GM18870 (cell line): ENCODE results near the gene CSNK1G1.

Experiments used
- ATAC-seq: cut with Tn5 transposase; IDR thresholded peaks from one replicate; pipeline ENCODE4 v1.9.1; 2021; ENCODE audit warnings: moderate library complexity; ENCODE audit not compliant: unreplicated experiment

The CSNK1G1 gene

GRCh38 chr15:64205202-64205601, 150.8 kb downstream of the CSNK1G1 start:
- ATAC-seq, result no peak

- ATAC-seq, result no peak
Measured at GRCh38 chr15:64197425-64197824, 158.5 kb downstream of the CSNK1G1 start.

DNA sequence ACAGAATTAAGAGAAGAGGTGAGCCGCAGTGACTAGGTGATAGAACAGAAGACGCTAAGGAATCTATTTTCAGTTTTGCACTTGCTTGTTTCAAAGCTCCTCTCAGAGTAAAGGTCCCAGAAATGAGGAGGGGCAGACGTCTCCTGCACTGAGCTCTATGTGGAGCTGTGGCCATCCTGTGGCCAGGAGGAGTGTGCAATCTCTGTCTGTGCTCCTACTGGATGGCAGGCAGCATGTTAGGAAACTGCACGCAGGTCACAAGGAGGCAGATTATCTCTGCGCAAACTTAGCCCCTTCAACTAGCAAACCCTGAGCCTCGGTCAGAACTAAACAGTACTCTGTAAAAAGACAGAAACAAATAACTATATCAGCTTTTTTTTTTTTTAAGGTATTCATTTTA, 162.0 kb downstream of the CSNK1G1 start:
- no peak for ATAC-seq

DNA sequence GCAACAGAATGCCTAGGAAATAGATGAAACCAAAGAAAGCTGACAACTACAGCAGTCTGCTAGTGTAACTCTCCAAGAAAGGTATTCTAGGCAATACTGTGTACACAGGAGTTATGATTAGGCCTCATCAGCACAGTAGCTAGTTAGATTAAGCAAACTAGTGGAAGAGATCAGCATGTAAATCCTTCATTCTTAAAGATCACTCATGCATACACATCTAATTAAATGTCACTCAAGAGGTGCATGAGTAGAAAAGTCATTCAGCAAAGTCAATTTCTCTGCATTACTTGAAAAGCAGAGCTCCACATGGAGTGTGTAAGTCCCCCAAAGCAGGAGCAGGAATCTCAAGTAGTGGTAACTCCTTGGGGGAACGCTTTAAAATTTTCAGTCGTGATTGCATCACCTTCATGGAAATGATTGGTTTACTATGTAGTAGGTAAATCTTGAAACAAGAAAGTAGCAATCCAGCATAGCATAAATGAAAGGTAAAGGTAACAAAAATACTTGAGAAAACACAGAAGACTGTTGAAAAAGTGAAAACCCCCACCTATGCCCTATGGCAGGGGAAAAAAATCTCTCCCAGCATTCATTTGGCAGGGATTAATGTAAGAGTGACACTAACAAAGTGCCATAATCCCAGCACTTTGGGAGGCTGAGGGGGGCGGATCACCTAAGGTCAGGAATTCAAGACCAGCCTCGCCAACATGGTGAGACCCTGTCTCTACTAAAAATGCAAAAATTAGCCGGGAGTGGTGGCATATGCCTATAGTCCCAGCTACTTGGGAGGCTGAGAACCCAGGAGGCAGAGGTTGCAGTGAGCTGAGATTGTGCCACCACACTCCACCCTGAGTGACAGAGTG, 163.8 kb downstream of the CSNK1G1 start:
- ATAC-seq, result no peak

DNA sequence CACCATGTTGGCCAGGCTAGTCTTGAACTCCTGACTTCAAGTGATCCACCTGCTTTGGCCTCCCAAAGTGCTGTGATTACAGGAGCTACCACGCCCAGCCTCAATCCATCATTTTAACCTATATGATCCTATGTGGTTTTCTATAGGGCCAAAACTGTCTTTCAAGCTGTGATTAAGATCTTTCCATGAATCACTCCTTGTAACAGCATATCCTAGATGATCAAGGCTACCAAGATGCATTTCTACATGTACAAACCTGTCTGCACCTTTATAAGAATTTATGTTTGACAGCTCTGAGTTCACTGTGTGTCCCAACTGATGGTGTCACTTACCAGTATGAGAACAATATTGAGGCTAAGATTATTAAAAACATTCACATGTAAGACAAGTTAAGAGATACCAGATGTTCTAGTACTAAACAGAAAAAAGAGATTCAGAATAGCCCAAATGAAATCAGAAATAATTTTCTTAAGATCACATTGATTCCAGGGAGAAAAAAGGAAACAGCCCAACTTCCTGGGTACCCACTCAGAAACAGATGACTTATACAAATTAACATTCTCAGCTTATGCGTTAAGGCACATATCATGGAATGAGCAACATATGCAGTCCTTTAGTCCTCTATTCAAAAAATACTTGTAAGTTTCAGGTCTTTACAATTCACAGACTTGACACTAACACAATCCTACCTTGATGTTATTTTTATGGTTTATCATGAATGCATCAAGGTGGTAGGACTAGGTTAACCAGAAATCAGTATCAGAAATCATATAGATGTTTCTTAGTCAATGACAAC, 168.4 kb downstream of the CSNK1G1 start:
- ATAC-seq, result no peak

DNA sequence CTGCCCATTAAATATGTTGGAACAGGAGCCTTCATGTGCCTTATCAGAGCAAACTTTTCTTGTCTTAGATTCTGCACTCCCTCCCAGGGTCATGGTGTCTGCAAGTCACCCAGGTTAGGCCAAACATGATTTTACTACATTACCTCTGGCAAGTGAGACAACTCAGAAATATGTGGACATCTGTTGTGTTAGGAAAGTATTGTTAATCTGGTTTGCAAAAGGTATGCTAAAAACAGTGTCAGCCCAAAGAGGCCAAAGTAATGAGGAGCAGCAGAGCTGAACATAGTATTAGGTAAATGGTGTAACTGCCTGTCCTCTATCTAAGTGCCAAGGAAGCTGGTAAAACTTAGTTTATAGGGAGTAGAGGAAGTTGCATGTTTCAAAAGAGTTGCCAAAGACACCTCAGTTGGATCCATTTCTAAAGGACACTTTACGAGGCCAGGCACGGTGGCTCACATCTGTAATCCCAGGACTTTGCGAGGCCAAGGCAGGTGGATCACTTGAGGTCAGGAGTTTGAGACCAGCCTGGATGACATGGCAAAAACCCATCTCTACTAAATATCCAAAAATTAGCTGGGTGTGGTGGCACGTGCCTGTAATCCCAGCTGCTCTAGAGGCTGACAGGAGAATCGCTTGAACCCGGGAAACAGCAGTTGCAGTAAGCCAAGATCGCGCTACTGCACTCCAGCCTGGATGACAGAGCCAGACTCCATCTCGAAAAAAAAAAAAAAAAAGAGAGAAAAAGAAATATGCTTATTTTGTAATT, 170.6 kb downstream of the CSNK1G1 start:
- no peak for ATAC-seq

DNA sequence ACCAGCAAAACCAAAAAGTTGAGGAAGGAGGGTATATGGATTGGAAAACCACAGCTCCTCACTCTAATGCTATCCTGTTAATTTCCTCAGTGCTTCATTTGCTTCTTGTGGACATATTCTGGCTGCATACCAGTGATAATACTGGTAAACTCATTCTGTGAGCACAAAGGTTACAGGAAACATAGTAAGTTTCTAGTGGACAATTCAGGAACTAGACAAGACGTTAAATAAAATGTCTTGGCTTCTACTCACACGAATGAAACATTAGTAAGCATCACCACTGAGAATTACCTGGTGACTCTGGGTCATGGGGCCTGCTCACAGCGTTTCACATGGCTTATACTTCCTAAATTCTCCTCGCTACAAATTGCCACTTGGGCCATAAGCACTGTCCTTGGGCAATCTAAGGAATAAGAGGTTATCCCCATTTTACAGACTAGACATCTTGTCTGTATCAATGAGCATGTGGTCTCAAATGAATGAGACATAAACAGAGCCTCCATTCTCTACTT, 173.1 kb downstream of the CSNK1G1 start:
- ATAC-seq, result no peak

DNA sequence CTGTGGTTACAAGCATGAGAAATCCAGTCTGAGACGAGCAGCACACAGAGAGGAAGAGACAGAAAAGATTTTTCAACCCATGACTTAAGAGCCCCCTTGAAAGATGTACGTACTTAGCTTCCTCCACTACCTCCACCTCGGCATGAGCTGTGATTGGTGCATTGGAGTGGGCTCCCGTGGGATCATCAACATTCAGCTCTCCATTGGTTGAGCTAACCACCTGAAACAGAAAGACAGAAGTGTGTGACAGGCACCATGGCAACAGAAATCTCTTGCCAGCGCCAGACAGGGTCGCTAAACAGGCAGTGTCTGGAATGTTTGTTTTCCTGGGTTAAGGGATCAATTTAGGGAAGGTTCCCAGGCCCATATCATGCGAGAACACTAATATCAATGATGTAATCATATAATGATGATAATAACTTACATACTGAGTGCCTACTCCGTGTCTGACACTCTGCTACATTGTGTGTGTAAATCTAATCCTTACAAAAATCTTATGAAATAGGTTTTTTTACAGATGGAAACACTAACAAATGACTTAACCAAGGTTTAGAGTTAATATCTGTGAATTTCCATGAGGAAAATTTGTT, 175.6 kb downstream of the CSNK1G1 start:
- ATAC-seq, result no peak

- no peak for ATAC-seq
Measured at GRCh38 chr15:64166102-64166890, 189.7 kb downstream of the CSNK1G1 start.

- no peak for ATAC-seq
Measured at GRCh38 chr15:64164436-64164835, 191.5 kb downstream of the CSNK1G1 start.

DNA sequence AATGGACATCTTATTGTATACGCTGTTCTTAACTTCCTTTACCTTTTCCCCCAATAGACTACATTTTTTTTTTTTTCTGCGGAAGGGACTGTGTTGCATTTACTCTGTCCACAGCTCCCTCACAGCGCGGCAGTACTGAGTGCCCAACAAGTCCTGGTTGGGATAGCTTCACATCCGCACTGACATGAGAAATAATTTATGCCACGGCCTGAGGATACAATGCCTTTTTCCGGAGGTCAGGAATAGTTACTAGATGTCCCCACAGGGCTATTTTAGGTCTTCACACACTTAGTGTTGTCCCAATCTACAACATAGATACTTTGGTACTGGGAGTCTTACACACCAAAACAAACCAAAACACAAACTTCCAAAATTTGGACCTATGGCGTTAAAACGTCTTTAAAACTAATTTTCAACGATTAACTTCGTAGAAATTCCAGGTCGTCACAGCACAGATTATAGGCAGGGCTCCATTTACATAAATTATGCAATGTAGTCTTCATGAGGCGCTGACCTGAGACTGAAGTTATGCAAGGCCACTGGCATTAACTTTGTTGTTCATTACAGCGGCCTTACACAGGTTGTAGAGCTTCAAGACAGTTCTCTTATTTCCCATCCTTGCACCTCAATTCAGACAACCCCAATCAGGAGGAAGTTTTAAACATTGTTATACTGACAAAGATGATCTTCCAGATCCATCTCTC, 192.2 kb downstream of the CSNK1G1 start:
- ATAC-seq, result peak; percentile 12

GRCh38 chr15:64162869-64163658, 192.9 kb downstream of the CSNK1G1 start, which contains the start of gene PPIB:
TSS of gene PPIB (minus strand) at chr15:64163022. CDS start at chr15:64162986, 36 bp downstream.
- peak; percentile 73 for ATAC-seq

GRCh38 chr15:64162478-64162868, 193.5 kb downstream of the CSNK1G1 start:
- ATAC-seq, result peak; percentile 5

DNA sequence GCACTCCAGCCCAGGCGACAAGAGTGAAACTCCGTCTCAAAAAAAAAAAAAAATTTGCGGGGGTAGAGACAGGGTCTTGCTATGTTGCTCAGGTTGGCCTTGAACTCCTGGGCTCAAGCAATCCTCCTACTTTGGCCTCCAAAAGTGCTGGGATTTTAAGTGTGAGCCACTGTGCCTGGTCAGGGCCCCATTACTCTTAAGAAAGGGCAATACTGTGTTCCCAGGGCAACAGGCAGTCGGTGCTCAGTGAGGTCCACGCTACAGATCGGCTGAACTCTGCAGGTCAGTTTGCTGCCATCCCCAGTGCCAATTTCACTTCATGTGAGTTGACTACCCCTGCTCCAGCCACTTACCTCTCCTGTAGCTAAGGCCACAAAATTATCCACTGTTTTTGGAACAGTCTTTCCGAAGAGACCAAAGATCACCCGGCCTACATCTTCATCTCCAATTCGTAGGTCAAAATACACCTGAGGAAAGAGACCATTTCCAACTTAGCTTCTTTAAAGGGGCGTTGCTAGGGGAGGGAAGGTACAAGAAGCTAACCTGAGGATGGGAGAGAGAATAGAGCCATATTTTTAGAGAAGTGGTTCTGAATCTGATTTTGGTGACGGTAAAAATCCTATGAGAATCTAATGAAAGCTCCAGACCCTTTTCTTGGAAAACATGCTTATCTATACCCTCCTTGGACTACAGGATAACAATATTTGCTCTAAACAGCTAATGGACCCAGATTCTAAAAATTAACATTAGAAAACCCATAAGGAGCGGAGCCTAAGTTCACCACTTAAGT, 194.1 kb downstream of the CSNK1G1 start:
- ATAC-seq, result no peak

DNA sequence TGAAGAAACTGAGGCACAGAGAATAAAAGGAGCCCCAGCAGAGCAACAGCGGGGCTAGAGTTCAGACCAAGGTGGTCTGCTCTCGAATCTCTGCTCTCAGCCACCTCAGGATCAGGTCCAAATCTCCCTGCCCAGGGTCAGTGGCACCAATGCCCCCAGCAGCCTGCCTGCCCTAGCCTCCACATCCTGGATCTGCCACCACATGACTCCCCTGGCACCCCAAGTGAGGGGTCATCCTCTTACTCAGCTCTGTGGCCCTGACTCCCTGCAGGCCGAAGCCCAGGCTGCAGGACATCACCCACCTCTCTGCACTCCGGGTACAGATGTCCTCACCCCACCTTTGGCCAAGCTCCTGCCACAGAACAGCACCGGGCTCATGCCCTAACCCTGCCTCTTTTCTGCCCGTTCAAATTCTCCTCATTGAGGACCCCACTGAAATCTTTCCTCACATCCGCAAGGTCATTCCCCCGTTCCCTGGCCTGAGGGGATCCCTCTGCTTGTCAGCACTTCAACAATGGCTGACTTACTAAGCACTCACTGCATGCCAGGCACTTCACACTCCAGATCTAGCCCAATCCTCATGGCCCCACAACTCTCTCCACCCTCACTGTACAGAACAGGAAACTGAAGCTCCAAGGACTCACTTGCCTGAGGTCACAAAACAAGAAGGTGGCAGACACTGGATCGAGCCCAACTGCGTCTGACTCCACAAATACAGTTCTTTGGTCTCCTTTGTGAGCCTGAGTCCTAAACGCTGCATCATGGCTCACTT, 197.4 kb downstream of the CSNK1G1 start:
- no peak for ATAC-seq

GRCh38 chr15:64157599-64158125, 198.3 kb downstream of the CSNK1G1 start:
- ATAC-seq, result no peak
